ENCODE results near the gene CPT1B.

GRCh38 chr22:50586416-50586815, 8.2 kb upstream of the CPT1B start:
- TF ChIP-seq POLR2AphosphoS5 (IDR thresholded peaks at IDR 0.05) (no peak), CTCF (IDR thresholded peaks at IDR 0.05; ENCODE audit: poor library complexity, severe bottlenecking) (no peak), TAF1 (IDR thresholded peaks at IDR 0.05; ENCODE audit: low read depth) (no peak), EP300 (conservative IDR thresholded peaks at IDR 0.05; ENCODE audit: poor library complexity, severe bottlenecking) (no peak), RAD21 (conservative IDR thresholded peaks at IDR 0.05) (no peak), REST (IDR thresholded peaks at IDR 0.05; ENCODE audit: borderline replicate concordance) (no peak), EZH2 (IDR thresholded peaks at IDR 0.05; ENCODE audit: borderline replicate concordance, insufficient read depth, low read length, poor library complexity, severe bottlenecking) (no peak), SMC3 (conservative IDR thresholded peaks at IDR 0.05; ENCODE audit: poor library complexity) (no peak)

Data from neural cell (in vitro differentiated cells).